Islet precursor cell (in vitro differentiated cells): Measurements from ENCODE around the gene LANCL3.
"Not testable (repeated sequence)": the region's sequence is repeated elsewhere in the genome, so short reads cannot be mapped to it uniquely, and the experiment has no call there.

ENCODE experiments used
- DNase-seq: peaks from one replicate; pipeline ENCODE4 v3.0.0-alpha.2; 2018

The LANCL3 gene

DNA sequence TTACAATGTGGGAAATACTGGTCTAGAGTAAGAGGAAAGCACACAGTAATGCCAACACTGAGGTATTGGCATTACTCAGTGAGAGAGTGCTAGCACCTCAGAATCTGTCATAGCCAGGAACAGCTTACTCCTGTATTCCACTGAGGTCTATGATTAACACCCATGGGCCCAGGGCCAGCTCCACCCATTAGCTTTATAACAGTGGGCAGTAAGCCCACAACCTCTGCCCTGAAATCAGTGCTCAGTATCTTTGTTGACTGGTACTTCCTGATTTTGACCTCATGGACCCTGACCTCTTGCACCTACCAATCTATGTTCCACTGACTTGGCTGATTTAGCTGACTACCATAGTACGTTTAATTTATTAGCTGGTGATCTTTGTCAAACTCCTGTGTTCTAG is 56.1 kb downstream of the LANCL3 start:
- no peak for DNase-seq

GRCh38 chrX:37638047-37638446 is 66.6 kb downstream of the LANCL3 start:
- no peak for DNase-seq

DNA sequence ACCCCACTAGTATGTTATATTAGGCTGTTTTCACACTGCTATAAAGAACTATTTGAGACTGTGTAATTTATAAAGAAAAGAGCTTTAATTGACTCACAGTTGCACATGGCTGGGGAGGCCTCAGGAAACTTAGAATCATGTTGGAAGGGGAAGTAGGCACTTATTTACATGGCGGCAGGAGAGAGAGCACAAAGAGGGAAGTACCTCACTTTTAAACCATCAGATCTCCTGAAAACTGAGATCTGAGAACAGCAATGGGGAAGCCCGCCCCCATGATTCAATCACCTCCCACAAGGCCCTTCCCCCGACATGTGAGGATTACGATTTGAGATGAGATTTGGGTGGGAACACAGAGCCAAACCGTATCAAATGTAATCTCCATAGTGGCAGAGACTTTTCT is 68.7 kb downstream of the LANCL3 start:
- DNase-seq: no peak

DNA sequence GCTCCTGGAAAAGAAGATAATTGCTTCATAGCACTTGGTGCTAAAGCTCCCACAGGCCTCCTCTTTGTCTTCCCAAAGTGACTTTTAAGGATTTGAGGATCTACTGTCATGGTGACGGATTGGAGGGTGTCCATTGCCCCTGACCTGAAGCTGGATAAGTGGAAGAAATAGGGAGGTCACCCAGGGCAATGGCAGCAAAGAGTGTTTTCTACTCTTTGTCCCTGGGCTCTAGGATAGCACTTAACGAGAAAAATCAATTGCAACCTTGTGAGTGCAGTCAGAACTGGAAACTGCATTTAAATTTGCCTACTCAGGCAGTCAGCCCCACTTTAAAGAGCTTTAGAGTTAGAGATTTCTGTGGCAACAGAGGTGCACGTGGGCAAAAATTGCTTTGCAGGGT is 70.4 kb downstream of the LANCL3 start:
- DNase-seq: no peak

DNA sequence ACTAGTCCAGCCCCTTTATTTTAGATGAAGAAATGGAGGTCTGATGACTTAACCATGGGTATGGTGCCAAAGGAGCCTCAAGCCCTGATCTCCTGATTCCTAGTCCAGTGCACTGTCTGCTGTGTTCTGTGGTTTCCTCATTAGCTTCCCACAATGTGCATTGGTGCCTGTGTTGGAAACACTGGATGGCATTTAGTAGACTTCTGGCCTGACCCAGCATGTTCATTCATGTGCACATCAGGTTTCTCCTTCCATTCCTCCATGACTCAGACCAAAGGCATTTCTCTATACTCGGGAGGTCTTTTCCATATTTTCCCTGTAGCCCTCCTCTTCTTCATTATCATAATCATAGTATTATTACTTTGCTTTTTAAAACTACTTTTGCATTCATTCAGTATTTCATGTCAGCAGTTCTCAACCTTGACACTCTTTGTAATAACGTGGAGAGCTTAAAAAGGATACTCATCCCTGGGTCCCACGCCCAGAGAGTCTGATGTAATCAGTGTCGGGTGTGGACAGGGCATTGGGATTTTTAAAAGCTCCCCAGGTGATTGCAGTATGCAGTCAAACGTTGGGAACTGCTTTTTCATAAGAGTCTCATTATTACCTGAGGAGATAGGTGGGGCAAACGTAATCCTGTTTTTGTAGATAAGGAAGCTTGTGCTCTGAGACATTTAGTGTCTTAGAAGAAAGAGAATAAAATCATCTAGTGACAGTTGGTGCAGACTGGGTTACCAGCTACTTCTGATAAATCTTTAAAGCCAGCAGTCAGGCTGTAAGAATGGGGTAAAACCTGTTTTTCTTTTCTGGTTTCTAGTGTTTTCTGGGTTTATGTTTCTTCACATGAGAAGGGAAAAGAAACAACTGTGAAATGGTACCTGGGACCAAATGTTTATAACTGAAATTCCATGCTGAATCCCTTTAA is 73.2 kb downstream of the LANCL3 start:
- no peak for DNase-seq

DNA sequence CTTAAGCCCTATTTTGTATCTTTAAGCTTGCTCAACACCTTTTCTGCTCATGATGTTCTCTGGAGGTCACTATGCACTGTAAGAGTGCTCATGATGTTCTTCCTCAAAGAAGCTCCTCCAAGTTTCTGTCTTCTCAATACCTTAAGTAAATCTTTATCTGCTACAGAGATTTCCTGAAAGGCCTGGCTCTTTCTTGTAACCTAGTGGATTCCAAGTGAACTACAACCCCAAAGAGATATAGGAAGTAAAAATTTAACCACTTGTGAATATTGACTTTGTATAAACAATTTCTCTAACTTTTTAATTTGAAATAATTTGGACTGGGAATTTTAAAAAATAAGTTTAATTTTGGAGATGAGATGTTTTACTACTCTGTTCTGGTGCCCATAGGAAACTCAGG is 74.8 kb downstream of the LANCL3 start:
- DNase-seq: no peak

DNA sequence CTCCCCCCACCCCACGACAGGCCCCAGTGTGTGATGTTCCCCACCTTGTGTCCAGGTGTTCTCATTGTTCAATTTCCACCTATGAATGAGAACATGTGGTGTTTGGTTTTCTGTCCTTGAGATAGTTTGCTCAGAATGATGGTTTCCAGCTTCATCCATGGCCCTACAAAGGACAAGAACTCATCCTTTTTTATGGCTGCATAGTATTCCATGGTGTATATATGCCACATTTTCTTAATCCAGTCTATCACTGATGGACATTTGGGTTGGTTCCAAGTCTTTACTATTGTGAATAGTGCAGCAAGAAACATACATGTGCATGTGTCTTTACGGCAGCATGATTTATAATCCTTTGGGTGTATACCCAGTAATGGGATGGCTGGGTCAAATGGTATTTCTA is 79.4 kb downstream of the LANCL3 start:
- not testable (repeated sequence) for DNase-seq

DNA sequence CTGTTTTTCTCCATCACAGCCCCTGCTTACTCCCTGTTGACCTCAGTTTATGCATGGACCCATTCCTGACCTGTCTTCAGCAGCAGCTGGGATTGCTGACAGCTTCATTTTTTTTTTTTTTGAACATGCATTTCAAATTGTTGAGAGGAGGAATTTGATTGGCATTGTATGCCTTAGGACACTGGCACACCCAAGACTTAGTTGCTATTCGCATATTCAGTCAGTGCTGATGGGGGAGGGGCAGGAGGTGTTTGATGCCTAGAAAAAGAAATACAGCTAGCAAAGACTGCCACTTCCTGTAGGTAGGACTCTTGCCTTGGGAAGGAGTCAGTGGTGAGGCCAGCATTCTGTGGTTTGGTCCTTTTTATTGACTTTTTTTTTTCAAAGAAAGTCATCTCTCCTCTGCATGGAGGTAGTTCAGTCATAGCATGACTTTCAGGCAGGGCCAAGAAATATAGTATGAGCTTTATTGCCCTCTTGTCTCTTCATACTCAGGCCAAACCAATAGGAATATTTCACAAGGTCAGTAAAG is 80.5 kb downstream of the LANCL3 start:
- no peak for DNase-seq

DNA sequence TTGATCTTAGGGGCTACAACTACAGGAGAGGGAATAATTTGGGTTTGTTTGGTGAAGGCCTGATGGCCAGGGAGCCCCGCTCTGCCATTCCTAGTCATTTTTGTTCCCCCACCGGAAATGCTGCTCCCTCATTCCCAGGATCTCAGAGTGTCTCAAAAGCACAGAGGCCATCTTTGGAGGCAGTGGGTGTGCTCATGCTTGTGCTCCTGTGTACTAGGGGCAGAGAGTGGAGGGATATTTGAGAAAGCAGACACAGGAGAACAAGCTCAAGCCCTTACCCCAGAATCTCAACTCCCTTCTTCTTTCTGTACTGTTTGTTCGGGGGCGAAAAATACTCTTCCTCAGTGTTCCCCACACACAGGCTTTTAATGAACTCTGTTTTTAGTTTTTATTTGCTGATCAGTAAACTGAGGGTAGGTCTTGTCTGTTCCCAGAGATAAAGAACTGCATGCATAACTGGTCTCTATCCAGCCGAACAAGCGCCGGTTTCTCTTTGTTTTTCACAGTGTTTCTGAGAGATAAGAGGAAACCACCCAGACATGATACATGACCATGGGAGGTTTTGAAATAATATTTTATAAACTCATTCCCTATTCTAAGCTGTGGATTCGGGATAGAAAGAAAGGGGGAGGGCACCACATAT is 81.2 kb downstream of the LANCL3 start:
- DNase-seq: no peak

- no peak for DNase-seq
These were observed 82.1 kb downstream of the LANCL3 start for GRCh38 chrX:37653397-37654085.

DNA sequence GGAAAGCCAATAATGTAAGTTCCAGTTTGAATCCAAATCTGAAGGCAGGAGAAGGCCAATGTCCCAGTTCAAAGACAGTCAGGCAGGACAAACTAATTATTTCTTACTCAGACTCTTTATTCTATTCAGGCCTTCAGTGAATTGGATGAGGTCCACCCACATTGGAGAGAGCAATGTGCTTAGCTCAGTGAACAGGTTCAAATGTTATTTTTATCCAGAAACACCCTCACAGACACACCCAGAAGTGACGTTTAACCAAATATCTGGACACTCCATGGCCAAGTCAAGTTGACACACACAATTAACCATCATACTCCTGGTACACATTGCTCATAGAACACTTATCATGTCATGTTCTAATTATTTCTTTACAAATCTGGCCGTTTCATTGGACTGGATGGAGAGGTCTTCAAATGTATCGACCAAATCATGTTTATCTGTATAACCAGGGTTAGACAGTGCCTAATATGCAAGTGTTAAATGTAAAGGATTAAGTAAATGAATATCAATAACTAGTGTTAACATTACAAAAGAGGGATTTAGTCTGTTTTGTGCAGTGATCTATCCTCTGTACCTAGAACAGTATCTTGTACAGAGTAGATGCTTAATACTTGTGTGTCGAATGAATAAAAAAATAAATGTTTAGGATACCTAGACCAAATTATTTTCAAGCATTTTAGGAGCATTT is 87.0 kb downstream of the LANCL3 start:
- DNase-seq: no peak

- DNase-seq: no peak
These were observed 87.6 kb downstream of the LANCL3 start for GRCh38 chrX:37659047-37659446.

DNA sequence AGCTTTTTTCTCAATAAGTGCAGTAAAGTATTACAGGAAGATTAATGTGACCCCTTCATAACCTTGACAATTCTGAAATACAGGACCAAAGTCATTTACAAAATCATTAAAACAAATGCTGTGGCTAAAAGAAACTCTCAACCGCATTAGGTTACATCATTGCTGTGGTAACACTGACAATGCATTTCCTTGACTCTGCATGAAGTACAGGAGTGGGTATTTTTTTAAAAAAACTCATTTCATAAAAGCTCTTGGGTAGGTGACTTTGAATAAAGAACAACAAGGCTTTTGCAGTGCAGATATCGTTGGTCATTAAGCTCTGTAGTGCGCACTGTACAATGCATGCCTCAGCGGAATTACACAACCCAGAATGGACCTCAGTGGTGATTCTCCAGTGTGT is 90.7 kb downstream of the LANCL3 start:
- no peak for DNase-seq

DNA sequence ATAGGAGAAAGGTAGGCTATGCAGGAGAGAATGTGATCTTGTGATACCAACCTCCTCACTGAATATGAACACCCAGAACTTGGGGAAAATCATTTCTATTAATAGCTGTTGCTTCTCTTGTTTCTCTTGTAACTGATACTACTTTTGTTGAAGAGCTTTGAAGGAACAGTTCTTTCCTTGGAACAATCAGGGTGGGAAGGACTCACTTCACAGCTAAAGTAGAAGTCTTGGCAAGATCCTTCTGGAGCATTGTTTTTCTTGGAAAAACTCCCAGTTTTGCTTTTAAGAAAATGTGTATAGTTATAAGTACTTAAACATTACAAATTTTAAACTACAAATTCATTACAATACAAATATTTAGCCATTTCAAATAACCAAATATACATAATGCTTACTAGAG is 95.1 kb downstream of the LANCL3 start:
- no peak for DNase-seq

- DNase-seq: no peak
These were observed 95.7 kb downstream of the LANCL3 start for GRCh38 chrX:37667141-37667540.

DNA sequence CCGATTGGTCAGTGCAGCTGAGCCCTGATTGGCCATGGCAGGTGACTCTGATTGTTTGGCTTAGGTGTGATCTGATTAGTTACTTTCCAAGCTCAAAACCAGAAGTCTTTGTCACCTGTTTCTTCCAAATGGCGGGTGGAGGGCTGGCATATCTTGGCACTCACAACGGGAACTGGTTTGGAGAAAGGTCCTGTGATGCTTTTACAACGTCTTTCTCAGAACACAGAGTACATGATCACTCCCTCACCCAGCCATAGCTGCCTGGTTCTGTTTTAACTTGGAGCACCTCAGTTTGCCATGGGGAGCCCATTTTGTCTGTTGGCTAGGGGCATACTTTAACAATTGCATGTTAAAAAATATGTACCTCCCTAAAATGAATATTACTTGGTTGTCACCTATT is 101.1 kb downstream of the LANCL3 start:
- no peak for DNase-seq

DNA sequence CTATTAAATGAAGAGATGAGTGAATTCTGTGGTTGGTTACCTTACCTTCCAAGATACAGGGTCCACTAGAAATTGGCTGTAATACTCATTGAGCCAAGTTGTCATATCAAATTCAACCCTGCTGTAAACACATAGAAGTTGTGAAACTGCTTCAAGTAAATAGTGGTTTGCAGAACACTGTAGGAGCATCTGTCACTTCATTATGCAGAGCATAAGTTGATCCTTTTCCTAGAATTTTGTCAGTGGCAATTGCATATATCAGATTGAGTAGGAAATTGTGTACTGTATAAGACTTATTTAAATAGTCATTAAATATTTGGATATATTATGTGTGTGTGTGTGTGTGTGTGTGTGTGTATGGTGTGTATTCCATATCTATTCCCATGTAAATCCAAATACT is 105.3 kb downstream of the LANCL3 start:
- DNase-seq: no peak

- DNase-seq: no peak
These were observed 105.8 kb downstream of the LANCL3 start for GRCh38 chrX:37677243-37677642.

DNA sequence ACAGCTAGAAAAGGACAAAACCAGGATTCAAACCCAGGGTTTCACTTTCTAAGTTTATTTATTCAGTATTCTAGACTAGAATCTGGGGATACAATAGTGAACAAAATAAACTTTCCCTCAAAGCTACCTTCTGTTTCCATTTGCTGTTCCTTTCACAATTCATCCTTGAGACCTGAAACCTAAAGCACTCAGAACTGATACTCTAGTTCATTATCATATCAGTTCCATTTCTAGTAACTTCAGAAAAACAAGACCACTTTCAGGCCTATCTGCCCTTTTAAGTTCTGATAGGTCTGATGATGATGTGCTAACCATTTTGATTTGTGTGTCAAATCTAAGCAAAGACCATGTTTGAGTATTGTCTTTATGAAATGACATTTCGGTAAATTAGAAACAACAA is 106.3 kb downstream of the LANCL3 start:
- no peak for DNase-seq

DNA sequence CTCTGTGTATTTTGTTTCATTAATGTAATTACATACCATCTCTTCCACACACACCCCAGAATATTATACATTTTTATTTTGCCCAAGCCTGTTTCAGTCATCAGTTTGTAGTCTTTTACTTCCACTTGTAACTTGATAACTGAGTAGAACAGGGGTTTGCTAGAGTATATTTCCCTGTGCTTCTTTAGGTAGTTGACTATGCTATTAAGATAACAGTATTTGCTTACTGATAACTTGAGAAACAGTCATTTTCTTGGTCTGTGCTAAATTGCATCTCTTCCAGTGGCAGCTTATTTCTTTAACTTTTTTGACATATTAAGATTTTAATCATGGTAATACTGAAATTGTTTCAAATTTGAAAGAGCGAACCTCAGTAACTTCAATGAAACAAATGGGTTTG is 107.1 kb downstream of the LANCL3 start:
- no peak for DNase-seq

DNA sequence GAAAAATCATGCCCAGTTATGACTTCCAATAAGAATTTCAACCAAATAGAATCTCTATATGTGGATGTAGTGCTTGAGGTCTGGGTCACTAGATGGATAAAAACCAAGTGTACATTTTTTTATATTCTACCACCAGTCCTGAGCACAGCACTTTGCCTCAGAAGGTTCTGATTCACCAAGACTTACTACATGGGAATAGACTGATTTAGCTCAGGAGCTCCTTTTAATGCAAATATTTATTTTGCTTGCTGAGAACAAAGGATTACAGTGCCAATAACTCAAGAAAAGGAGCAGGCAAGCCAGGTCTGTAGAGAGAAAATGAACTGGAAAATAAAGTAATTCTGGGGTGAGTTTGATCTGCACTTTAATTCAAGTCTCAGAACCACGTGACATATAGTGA is 107.8 kb downstream of the LANCL3 start:
- DNase-seq: no peak

DNA sequence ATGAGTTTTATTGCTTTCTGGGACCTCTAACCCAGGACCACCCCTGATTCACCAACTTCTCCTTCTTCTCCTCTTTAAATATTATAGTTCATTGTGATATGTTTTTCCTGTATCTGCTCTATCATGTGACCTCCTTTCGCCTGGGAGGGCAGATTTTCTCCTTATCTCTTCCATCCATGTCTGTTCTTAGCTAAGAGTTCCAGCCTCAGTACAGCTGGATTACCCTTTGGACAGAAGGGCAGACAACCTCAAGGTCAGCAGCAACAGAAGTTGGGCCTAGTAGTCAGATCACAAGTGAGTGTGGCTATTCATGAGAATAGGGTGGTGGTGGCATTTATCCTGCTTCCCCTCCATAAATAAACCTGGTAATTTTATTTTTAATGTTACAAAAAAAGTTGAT is 108.4 kb downstream of the LANCL3 start:
- no peak for DNase-seq

GRCh38 chrX:37684426-37684825 is 113.0 kb downstream of the LANCL3 start:
- DNase-seq: no peak
